SIG-M5 treated with dmso at 0.1 percent for 504 hours (cell line): Measurements from ENCODE around the gene PRSS38.

ENCODE experiments used
- DNase-seq: peaks from one replicate; lab custom pipeline; 2025; ENCODE audit not compliant: unreplicated experiment; lab: John Stamatoyannopoulos, UW

PRSS38 gene

DNA sequence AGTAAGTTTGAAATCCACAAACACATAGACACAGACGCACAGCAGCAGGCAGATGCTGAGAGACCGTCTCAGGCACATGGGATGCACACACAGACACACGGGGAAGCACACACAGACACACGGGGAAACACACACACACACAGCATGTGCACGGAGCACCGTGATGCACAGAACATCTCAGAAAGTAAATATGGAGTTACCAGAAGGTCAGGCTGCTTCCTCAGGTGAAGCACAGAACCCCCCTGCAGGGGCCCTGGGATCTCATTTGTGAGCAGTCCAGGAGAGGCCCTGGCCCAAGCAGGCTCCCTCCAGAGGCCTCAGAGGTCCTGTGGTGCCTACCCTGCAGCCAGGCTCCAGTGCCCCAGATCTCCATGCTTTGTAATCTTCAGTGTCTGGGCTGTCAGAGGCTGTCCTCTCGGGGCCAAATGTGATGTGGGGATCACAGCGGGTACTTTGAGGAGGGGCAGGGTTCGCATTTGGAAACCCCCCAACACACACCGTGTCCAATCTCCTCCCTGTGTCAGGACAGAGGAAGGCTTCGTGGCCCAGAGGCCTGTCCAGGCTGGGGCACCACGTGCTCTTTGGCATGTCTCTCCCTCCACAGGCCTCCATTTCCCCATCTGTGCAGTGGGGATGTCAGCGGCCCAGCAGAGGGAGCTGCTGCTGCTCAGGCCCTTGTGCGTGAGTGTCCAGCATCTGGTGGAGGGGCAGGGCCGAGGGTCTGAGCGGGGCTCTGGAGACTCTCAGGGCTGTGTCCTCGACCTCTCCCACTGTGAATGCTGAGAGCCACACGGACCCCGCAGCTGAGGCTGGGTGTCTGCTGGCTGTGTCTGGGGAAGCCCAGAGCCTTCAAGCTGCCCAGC lies 23.0 kb upstream of the PRSS38 start:
- DNase-seq: no peak

- no peak for DNase-seq
These were observed 22.2 kb upstream of the PRSS38 start for GRCh38 chr1:227793079-227793947.

- DNase-seq: no peak
These were observed 21.3 kb upstream of the PRSS38 start for GRCh38 chr1:227793948-227794816.

GRCh38 chr1:227794817-227795192 lies 20.7 kb upstream of the PRSS38 start:
- DNase-seq: no peak

- DNase-seq: no peak
These were observed 19.7 kb upstream of the PRSS38 start for GRCh38 chr1:227795732-227796131.

GRCh38 chr1:227796359-227796915 lies 19.0 kb upstream of the PRSS38 start:
- no peak for DNase-seq

GRCh38 chr1:227797144-227797543 lies 18.3 kb upstream of the PRSS38 start:
- no peak for DNase-seq

DNA sequence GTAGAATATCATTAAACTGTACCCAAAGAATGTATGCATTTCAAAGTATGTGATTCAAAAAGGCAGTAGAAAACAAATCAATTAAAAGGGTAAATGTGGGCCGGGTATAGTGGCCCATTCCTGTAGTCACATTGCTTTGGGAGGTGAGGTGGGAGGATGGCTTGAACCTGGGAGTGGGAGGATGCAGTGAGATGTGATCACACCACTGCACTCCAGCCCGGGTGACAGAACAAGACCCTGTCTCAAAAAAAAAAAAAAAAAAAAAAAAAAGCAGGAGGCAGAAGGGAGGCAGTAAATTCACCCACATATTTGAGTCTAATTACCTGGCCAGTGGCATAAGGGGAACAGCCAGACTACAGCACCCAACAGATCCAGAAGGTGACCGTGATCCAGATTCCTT lies 17.9 kb upstream of the PRSS38 start:
- no peak for DNase-seq

- DNase-seq: no peak
These were observed 17.2 kb upstream of the PRSS38 start for GRCh38 chr1:227798078-227798802.

GRCh38 chr1:227799756-227800155 lies 15.7 kb upstream of the PRSS38 start:
- no peak for DNase-seq

DNA sequence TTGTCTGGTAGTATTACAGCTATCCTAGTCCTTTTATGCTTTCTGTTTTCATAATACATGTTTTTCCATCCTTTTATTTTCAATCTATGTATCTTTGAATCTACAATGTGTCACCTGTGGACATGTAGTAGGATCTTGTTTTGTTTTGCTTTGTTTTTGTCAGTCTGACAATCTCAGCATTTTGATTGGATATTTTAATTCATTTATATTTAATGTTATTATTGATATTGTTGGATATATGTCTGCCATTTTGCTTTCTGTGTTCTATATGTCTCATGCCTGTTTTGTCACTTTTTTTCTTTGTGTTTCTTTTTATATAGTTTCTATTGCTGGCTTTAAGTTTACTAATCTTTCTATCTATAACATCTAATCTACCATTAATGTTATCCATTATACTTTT lies 11.5 kb upstream of the PRSS38 start:
- DNase-seq: no peak

GRCh38 chr1:227805606-227806197 lies 9.8 kb upstream of the PRSS38 start:
- DNase-seq: no peak

GRCh38 chr1:227808566-227808965 lies 6.9 kb upstream of the PRSS38 start:
- DNase-seq: no peak

DNA sequence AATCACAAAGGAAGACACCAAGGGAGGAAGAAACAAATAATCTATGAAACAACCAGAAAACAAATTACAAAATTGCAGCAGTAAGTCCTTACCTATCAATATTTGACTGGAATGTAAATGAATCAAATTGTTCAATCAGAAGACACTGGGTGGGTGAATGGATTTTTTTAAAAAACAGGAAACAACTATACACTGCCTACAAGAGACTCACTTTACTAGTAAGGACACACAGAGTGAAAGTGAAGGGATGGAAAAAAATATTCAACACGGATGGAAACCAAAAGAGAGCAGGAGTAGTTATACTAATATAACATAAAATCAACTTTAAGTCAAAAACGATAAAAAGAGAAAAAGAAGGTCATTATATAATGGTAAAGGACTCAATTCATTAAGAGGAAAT lies 6.4 kb upstream of the PRSS38 start:
- no peak for DNase-seq

- DNase-seq: no peak
These were observed 1.5 kb upstream of the PRSS38 start for GRCh38 chr1:227813962-227814361.

DNA sequence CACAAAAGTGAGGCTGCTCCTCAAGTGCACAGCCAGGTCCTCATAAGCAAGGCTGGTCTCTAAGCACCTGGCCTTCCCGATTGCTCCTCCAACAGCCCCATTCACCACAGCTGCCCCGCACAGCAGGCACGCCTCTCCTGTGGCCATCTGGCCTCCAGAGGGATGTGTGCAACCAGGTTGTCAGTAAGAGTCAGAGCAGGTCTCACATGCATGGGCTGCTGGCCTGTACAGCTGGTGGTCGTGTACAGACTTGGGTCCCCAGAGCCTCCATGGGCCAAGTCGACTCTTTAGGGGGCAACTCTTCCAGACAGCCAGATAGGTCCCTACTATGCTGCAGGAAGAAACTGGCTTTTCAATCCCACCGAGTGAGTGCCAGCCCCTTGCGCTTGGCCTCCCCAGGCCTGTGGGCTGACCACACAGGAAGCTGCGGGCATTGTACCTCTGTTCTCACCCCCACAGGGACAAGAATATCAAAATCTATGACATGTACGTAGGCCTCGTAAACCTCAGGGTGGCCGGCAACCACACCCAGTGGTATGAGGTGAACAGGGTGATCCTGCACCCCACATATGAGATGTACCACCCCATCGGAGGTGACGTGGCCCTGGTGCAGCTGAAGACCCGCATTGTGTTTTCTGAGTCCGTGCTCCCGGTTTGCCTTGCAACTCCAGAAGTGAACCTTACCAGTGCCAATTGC lies 1.4 kb downstream of the PRSS38 start:
- no peak for DNase-seq

- no peak for DNase-seq
These were observed 8.1 kb downstream of the PRSS38 start for GRCh38 chr1:227823537-227823936.

DNA sequence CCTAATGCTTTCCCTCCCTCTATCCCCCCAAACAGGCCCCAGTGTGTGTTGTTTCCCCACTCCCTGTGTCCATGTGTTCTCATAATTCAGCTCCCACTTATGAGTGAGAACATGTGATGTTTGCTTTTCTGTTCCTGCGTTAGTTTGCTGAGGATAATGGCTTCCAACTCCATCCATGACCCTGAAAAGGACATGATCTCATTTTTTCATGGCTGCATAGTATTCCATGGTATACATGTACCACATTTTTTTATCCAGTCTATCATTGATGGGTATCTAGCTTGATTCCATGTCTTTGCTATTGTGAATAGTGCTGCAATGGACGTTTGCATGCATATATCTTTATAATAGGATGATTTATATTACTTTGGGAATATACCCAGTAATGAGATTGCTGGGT lies 8.7 kb downstream of the PRSS38 start:
- no peak for DNase-seq

GRCh38 chr1:227828786-227829185 lies 13.3 kb downstream of the PRSS38 start:
- DNase-seq: no peak
